Kidney capillary endothelial cell (primary cell): ENCODE data around the gene SOD3.

Source experiments
- DNase-seq: peaks from one replicate; pipeline ENCODE4 v3.0.0-alpha.2; 2018; ENCODE audit warnings: low spot score

Gene SOD3

DNA sequence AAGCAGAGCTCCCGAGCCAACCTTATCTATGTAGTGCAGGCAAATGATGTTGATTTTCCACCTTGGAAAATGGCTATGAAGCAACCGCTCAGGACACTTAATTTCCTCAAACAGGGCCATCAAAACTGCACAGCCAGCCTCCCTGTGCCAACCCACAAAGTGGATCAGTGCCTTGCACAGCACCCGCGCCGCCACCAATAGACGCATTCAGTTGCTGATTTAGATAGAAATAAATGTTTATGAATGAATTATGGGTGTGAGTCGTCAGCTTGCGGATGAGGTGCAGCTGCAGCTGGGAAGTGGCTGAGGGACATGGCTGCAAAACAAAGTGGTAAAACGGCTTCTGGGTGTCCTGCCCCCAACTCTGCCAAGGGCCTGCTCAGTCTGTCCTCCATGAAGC lies 47.0 kb downstream of the SOD3 start:
- no peak for DNase-seq

DNA sequence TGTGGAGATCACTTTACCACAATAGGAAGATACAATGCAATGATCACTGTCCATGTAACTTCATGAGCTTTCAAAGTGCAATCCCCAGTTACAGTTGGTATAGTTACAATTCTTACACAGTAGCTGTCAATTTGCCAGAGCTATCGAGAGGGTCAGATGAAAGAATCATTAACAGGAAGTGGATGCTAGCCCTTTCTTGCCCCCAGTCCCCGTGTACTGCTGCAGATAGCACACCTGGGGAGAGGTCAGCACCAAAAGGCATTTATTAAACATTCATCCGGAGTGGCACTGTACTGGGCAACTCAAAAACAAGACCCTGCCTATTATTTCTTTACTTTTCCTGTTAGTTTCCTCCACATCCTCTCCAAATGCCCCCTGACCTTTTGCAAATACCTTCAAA lies 47.7 kb downstream of the SOD3 start:
- no peak for DNase-seq

DNA sequence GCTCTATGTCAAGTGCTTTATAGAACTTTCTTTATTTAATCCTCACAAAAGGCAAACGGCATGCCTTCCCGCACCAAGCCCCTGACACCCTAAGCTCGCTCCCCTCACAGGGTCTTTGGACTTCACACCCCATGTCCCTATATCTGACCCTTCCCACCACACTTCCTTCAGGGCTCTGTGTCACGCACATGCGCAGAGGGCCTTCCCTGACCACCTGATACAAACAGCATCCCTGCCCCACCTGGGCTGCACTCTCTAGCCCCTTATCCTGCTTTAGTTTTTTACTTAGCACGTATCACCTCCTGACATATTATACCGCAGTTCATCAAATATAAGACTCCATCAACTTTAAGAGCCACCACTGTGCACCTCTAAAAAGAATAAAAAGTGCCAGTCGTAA lies 49.8 kb downstream of the SOD3 start:
- no peak for DNase-seq

DNA sequence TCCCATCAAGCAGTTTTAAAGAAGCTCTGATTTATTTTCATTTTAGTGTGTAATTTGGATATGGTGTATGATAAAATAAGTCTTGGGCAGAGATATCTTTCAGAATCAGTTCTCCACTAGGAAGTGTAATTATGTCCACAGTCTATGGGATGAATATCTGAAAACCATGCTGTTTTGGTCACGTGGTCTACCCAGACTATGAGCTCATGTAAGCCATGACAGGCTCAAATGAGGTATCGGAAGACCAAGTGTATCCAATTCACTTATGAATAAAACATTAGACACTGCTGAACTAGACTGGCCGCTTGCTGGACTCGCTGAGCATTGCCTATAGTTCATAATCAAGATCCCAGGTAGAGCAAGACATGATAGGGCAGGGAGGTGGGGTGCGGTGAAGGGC lies 50.5 kb downstream of the SOD3 start:
- no peak for DNase-seq

DNA sequence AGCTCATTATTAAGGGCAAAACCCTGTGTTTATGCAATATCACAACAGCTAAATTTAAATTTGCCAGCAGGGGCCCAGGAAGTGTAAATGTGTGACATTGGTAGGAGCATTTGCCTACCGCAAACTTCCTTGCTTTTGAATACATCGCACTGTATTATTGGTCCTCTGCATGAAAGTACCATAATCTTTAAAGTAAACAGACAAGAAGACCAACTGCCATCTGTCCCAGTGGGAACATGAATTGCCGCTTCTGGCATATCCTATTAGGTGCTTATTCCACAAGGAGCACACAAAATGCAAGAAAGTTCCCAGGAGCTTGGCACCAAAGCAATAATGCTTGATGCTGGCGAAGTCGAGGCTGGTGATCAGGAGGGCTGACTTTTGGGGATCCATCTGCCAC lies 51.3 kb downstream of the SOD3 start:
- no peak for DNase-seq

DNA sequence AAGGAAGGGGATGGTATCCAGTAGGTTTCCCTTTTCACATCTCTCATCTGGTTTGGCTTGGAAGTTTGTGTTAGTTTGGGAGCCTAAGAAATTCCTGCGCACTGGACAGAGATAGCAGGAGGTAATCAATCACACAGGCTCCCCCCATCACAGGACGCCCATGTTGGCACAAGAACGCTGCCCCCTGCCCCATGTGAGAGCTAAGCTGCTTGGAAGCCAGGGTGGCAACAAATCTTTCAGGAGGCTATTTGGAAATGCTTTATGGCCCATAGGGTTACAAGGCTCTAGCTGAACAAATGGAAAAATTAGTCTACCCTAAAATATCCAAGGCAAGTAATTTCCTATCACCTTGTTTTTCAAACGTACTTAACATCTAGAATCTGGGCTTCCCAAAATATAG lies 54.0 kb downstream of the SOD3 start:
- no peak for DNase-seq

DNA sequence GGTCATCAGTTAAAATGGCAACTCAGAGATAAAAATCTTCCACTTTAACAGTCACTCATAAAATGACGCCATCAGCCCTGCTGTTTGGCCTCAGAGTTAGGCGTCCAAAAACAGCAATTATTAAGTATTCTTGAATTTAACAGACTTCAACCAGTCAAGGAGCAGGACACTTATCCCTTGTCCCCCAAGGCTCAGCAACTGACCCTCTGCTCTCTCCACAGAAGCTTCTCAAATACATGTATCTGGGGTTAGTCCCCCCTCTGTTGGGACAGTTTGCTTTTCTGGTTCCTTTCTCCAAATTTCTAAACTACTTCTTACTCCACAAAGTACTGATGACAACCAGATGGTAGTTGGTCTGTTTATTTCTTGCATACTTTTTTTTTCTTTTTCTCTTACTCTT lies 54.4 kb downstream of the SOD3 start:
- DNase-seq: no peak
